Hindlimb muscle (tissue), 1 donor: ENCODE results near the gene TADA2B. TPM values are rescaled to one million over a fixed set of nuclear protein-coding genes. Genes with fewer than 3 reads are reported as not detected.

Experiments
- DNase-seq: peaks from one replicate; pipeline ENCODE4 v3.0.0-alpha.2; 2013
- polyA plus RNA-seq: library from polyadenylated mRNA; unstranded; fragments of 120-200 nt; gene quantifications from one replicate; pipeline ENCODE4 v1.2.1, GENCODE V29; 2013; ENCODE audit not compliant: insufficient read length

Gene TADA2B
- polyA plus RNA-seq, 1 donor, result 26.6 TPM

- peak; percentile 15 for DNase-seq
These were observed 1.2 kb upstream of the TADA2B start for GRCh38 chr4:7041801-7042502.

- peak; percentile 98 for DNase-seq
These were observed 479 bp upstream of the TADA2B start for GRCh38 chr4:7042503-7043283.

- peak; percentile 22 for DNase-seq
These were observed 1.2 kb downstream of the TADA2B start for GRCh38 chr4:7044137-7044930.

DNA sequence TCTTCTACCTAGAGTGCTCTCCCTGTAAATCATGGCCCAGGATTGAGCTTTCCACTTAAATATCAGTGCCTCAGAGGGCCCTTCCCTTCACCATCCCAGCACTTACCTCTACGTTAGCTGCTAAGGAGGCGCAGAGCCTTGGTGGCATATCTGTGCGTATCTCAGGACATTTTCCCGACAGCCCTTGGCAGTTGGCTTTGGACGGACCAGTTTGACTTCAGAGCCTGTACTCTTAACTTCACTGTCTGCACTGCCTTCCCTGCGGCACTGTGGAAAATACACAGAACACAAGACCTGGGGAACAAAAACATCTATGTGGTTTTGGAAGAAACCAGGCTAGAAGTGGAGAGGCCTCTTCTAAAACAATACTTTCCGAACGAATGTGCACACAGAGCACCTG lies 2.4 kb downstream of the TADA2B start:
- DNase-seq, result no peak

GRCh38 chr4:7045961-7046921 lies 3.1 kb downstream of the TADA2B start:
- DNase-seq, result no peak

DNA sequence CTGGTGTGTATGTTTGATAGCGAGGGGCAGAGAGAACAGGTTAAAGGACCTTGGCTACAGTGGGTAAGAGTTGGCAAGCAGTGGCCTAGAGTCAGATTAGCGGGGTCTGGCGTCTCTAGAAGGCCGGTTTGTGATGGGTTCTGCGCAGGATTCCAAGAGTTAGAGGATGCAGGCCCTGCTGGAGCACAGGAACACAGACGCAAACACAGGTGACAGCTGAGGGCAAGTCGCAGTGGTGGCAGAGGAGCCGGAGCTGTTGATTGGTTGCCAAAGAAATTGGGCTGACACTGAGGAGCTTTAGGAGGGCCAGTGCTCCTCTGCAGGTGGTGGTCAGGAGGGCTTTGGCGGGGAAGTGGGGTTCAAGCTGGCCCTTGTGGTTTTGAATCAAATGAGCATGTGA lies 3.8 kb downstream of the TADA2B start:
- no peak for DNase-seq

DNA sequence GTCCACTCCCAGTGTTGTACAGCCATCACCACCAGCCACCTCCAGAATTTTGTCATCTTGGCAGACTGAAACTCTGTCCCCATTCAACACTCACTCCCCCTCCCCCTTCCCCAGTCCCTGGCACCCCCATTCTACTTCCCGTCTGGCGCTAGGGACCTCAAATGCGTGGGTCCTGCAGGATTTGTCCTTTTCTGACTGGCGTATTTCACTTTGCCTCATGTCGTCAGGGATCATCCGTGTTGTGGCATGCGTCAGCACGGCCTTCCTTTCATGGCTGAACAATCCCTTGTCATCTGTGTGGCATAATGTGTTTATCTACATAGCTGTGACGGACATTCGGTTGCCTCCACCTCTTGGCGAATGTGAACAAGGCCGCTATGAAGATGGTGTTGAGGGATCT lies 5.5 kb downstream of the TADA2B start:
- DNase-seq, result no peak

- no peak for DNase-seq
These were observed 6.1 kb downstream of the TADA2B start for GRCh38 chr4:7049295-7049694.

- no peak for DNase-seq
These were observed 6.6 kb downstream of the TADA2B start for GRCh38 chr4:7049739-7050138.

- no peak for DNase-seq
These were observed 7.4 kb downstream of the TADA2B start for GRCh38 chr4:7050481-7051143.

DNA sequence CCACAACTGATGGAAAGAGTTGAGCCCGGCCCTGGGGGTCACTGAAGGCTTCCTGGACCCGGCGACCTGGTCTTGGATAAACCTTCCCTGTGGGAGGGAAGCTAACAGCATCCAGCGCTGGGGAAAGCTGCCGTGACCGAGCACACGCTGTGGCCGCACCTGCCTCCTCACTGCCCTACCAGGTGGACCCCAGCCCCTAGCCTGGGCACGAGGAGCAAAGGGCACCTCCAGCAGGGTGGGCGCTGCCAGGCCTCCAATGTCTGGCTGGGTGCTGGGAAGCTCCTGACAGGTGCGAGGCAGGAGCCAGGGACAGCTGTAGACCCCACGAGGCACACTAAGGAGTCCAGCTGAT lies 7.9 kb downstream of the TADA2B start:
- no peak for DNase-seq

DNA sequence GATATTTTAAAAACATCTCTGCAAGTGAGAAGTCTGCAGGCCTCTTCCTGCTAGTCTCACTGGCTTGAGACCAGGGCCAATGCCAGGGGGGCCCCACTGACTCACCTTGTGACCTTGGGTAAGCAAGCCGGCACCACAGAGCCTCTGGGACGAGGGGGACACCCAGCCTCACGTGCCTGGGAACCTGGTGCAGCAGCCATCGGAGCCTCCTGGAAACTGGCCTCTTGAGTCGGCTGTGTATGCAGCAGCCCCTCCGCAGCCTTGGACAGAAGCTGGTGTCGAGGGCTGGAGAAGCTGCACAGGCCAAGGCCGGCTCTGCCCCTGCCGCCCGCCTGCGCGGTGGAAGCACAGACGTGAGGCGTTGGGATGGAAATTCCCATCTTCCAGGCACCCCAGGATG lies 8.7 kb downstream of the TADA2B start:
- no peak for DNase-seq

GRCh38 chr4:7052313-7052712 lies 9.1 kb downstream of the TADA2B start:
- DNase-seq, result no peak

DNA sequence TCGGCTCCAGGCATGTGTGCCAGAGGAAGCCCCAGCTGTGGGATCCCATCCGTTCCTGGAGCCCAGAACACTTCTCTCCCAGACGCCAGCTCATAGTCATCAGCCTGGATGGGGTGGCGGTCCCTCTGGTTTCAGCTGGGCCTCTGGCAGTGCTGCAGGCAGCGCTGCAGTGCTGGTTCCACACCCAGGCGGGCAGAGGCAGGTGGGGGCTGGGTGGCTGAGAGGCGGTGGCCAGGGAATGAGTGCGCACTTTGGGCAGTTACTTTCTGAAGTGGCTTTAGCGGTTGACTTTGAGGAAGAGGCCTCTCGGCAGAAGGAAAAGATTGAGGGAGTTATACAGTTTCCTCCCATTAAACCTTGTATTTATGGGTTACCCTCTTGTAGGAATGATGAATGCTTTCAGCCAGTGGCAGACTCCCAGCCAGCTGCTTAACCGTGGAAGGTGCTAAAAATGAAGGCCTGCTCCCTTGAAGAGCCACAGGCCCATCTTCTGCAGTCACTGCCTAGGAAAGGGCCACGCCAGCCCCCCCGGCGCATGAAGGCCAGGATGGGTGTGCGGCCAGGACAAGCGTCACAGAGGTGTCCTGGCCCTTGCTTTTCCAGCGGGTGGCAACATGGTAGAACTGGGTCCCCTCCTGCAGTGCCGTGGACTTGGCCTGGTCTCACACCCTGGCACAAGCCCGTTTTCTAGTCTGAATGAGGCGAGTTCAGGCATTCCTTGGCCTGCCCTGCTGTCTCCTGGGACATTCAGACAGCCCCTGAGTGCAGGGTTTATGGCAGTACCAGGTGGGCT lies 9.9 kb downstream of the TADA2B start:
- DNase-seq, result no peak

GRCh38 chr4:7054106-7054880 lies 11.1 kb downstream of the TADA2B start:
- no peak for DNase-seq

DNA sequence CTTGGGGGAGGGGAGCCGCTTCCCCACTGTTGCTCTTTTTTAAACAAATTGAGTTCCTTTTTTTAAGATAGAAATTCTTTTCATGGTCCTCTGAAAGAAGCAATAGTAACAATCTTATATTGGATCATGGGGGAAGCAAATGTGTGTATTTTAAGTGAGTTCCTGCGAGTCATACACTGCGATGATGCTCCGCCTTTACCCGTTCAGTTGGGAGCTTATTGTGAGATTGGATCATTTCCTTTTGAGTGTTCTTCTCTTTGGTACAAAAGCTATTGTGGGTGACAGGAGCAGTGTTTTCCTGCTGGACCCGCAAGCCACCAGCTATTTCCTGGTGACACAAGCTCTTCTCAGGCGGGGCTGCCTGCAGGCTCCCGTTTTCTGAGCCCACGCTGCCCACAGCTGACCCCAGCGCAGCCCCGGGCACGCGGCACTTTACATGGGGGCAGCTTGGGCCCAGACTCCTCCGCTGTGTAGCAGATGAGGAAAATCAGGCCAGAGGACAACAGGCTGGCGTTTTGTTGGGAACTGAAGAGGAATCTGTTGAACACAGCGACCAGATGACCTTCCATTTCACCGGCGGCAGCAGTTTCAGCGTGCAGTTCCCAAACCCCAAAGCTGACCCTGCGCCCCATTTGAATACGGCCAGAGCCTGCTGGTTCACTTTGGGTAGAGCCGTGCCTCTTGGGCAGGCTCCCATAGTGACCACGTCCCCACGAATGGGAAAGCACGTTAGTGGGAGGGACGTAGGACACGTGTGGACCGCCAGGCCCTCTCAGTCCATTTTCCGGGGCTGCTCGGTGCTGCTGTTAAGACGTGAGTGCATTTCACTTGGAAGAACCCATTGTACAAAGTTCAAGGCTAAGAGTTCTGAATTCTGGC lies 12.2 kb downstream of the TADA2B start:
- no peak for DNase-seq

- DNase-seq, result no peak
These were observed 12.8 kb downstream of the TADA2B start for GRCh38 chr4:7055990-7056325.

- DNase-seq, result no peak
These were observed 15.6 kb downstream of the TADA2B start for GRCh38 chr4:7058792-7059191.

DNA sequence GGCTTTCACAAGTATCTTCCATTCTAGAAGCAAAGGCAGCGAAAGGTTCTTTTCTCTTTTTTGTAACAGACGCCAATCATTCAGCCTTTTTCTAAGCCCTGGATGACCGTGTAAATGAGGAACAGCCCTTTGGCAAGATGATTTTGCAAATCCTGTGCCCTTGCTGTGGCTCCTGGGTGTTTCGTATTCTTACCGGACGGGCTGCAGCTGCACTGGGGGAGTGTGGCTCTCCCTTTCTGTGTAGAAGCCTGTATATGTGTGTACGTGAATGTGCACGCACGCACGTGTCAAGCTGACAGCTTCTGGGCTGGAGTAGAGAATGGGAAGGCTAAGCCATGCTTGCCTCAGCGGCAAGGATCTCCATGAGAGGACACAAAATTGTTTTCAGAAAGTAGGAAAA lies 16.5 kb downstream of the TADA2B start:
- no peak for DNase-seq
